ENCODE data around the gene C9orf85.

DNA sequence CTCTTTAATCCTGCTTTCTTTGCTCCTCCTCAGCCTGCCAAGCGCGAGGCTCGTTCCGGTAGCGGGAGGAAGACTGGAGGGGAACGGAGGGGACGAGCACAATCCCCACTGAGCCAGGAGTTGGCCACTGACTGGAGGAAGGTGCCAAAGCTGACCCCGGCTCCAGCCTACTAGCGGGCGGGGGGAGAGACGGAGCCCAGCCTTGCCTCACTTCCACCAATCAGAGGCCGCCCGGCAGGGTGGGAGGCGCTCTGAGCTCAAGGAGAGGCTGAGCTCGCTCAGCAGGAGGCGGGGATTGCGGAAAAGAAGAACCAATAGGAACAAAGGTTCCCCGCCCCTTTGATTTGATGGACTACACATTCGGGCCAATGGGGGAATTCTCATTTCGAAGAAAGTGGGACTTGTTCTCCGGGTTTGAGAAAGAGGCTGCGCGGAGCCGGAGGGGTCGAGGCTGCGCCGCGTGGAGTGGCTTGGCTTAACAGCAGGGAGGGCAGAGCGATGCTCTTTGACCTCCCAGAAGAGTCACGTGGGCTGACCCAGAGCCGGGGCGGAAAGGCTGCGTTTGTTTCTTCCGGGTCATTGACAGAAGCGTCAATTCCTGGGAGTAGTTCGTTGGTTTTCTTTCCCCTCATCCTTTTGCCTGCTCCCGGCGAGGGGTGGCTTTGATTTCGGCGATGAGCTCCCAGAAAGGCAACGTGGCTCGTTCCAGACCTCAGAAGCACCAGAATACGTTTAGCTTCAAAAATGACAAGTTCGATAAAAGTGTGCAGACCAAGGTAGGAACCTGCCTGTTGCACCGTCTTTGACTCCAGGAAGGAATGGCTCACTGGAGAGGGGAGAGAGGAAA is at the start of gene C9orf85, which contains the start of gene ABHD17B:
- TF ChIP-seq, protein P1, sequence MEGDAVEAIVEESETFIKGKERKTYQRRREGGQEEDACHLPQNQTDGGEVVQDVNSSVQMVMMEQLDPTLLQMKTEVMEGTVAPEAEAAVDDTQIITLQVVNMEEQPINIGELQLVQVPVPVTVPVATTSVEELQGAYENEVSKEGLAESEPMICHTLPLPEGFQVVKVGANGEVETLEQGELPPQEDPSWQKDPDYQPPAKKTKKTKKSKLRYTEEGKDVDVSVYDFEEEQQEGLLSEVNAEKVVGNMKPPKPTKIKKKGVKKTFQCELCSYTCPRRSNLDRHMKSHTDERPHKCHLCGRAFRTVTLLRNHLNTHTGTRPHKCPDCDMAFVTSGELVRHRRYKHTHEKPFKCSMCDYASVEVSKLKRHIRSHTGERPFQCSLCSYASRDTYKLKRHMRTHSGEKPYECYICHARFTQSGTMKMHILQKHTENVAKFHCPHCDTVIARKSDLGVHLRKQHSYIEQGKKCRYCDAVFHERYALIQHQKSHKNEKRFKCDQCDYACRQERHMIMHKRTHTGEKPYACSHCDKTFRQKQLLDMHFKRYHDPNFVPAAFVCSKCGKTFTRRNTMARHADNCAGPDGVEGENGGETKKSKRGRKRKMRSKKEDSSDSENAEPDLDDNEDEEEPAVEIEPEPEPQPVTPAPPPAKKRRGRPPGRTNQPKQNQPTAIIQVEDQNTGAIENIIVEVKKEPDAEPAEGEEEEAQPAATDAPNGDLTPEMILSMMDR (IDR thresholded peaks at IDR 0.05): no peak
- no peak for TF ChIP-seq EZH2 (IDR thresholded peaks at IDR 0.05; ENCODE audit: borderline replicate concordance, insufficient read depth, low read depth, low read length, poor library complexity, severe bottlenecking)
